ENCODE data around the gene ANO10.

The ANO10 gene

GRCh38 chr3:43647331-43648166 lies 25.7 kb upstream of the ANO10 start:
- no peaks in the 10 kb centered on the region for H3K36me3 ChIP-seq (ENCODE audit: control insufficient read depth, insufficient read depth, low read length)
- no peak overlapping the region for H3K27ac ChIP-seq (ENCODE audit: low read length)
- no peak for DNase-seq (ENCODE audit: low read depth, low spot score)
- no peaks in the 10 kb centered on the region for H3K9me3 ChIP-seq (ENCODE audit: control insufficient read depth, insufficient read depth, low read length)
- H3K4me3 ChIP-seq (ENCODE audit: low read length): no peak overlapping the region
- H3K4me1 ChIP-seq (ENCODE audit: control insufficient read depth, insufficient read depth, low read length): peaks cover 3% of the 10 kb centered on the region; the same call in 1 of the 2 replicates
- H3K27me3 ChIP-seq (ENCODE audit: control insufficient read depth, insufficient read depth, low read length): no peaks in the 10 kb centered on the region
- 100% methylated on average over 2 of the region's 6 CpGs for WGBS (ENCODE audit: insufficient coverage, insufficient read length)

DNA sequence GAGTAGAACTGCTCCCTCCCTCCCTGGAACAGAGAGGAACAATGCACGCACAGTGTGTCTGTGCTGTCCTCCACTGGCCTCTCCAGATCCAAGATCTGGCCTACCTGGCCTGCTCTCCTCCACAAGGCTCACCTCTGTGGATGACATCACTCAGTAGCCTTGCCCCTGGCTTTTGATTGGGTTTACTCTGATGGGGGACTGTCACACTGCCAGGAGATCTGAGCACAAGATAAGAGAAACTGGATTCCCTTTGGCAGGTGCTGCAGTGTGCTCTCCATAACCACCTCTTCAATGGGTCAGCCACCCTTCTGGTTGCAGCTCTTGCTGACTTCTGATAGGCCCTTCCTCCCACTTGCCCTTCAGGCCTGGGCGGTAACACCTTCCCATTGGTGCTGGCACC lies 22.6 kb upstream of the ANO10 start:
- peaks cover 2% of the 10 kb centered on the region; the same call in 1 of the 2 replicates for H3K4me1 ChIP-seq (ENCODE audit: control insufficient read depth, insufficient read depth, low read length)
- H3K4me3 ChIP-seq (ENCODE audit: low read length): no peak overlapping the region
- no peaks in the 10 kb centered on the region for H3K9me3 ChIP-seq (ENCODE audit: control insufficient read depth, insufficient read depth, low read length)
- no peak overlapping the region for H3K27ac ChIP-seq (ENCODE audit: low read length)
- H3K36me3 ChIP-seq (ENCODE audit: control insufficient read depth, insufficient read depth, low read length): no peaks in the 10 kb centered on the region
- no peak for DNase-seq (ENCODE audit: low read depth, low spot score)
- WGBS (ENCODE audit: insufficient coverage, insufficient read length): no CpG with 5 or more reads among the region's 2 CpGs
- no peaks in the 10 kb centered on the region for H3K27me3 ChIP-seq (ENCODE audit: control insufficient read depth, insufficient read depth, low read length)

DNA sequence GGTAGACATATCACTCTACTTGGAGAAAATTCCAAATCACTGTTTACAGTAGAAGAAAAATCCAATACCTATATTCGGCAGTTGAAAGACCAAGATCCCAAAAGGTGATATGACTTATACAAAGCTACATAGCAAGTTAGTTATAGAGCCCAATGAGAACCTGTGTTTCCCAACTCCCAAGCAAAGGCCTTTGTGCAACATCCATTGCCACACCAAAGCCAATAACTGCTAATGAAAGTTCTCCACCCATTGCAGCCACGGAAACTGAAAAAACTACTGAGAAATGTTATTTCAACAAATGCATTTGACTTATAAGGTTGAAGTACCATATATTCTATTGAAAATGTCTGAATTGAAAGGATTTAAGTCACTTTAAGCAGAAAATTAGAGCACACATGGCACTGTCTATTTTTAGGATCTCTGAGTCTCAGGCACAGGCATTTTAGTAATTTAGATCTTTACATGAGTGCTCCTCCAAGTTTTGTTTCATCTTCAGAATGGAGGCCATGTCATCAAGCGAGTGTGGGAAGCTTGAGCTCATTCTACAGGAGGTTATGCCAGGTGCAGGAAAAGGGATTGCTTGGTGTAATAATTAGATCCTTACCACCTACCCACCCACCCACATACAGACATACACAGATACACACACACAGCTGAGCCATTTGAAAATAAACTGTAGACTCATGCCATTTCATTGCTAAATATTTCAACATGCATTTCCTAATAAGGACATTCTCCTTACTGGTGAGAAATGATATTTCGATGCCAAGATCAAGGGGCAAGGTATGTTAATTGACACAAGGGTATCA lies 19.7 kb upstream of the ANO10 start:
- no peaks in the 10 kb centered on the region for H3K9me3 ChIP-seq (ENCODE audit: control insufficient read depth, insufficient read depth, low read length)
- H3K36me3 ChIP-seq (ENCODE audit: control insufficient read depth, insufficient read depth, low read length): no peaks in the 10 kb centered on the region
- H3K27me3 ChIP-seq (ENCODE audit: control insufficient read depth, insufficient read depth, low read length): no peaks in the 10 kb centered on the region
- WGBS (ENCODE audit: insufficient coverage, insufficient read length): no CpG with 5 or more reads among the region's 4 CpGs
- no peak overlapping the region for H3K27ac ChIP-seq (ENCODE audit: low read length)
- no peak for DNase-seq (ENCODE audit: low read depth, low spot score)
- H3K4me3 ChIP-seq (ENCODE audit: low read length): no peak overlapping the region
- H3K4me1 ChIP-seq (ENCODE audit: control insufficient read depth, insufficient read depth, low read length): no peaks in the 10 kb centered on the region

GRCh38 chr3:43640681-43641080 lies 18.9 kb upstream of the ANO10 start:
- Histone ChIP-seq H3K27ac (ENCODE audit: low read length) (no peak overlapping the region), H3K27me3 (ENCODE audit: control insufficient read depth, insufficient read depth, low read length) (no peaks in the 10 kb centered on the region), H3K36me3 (ENCODE audit: control insufficient read depth, insufficient read depth, low read length) (no peaks in the 10 kb centered on the region), H3K4me1 (ENCODE audit: control insufficient read depth, insufficient read depth, low read length) (no peaks in the 10 kb centered on the region), H3K9me3 (ENCODE audit: control insufficient read depth, insufficient read depth, low read length) (no peaks in the 10 kb centered on the region), H3K4me3 (ENCODE audit: low read length) (no peak overlapping the region)
- WGBS (ENCODE audit: insufficient coverage, insufficient read length): no CpG with 5 or more reads among the region's 3 CpGs
- DNase-seq (ENCODE audit: low read depth, low spot score): no peak

GRCh38 chr3:43638594-43639447 lies 17.0 kb upstream of the ANO10 start:
- no peaks in the 10 kb centered on the region for H3K4me1 ChIP-seq (ENCODE audit: control insufficient read depth, insufficient read depth, low read length)
- WGBS (ENCODE audit: insufficient coverage, insufficient read length): no CpG with 5 or more reads among the region's 9 CpGs
- H3K27ac ChIP-seq (ENCODE audit: low read length): no peak overlapping the region
- H3K27me3 ChIP-seq (ENCODE audit: control insufficient read depth, insufficient read depth, low read length): no peaks in the 10 kb centered on the region
- H3K36me3 ChIP-seq (ENCODE audit: control insufficient read depth, insufficient read depth, low read length): no peaks in the 10 kb centered on the region
- no peaks in the 10 kb centered on the region for H3K9me3 ChIP-seq (ENCODE audit: control insufficient read depth, insufficient read depth, low read length)
- no peak for DNase-seq (ENCODE audit: low read depth, low spot score)
- no peak overlapping the region for H3K4me3 ChIP-seq (ENCODE audit: low read length)

DNA sequence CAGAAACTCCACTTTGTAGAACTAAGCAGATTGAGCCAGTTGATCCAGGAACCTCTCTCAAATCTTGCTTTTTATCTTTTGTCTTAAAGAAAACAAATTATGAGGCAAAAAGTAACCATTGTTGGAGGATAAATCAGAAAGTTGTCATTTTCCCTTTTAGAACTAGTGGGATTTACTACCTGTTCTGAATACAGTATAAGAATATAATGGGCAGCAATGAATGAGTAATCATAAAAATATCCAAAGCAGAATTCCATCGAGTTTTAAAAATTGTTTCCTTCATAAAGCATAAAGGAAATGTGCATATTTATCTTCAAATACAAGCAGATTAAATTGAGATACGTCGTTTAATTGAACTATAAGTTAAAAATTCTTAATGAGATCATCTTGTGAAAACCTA lies 15.9 kb upstream of the ANO10 start:
- H3K4me1 ChIP-seq (ENCODE audit: control insufficient read depth, insufficient read depth, low read length): no peaks in the 10 kb centered on the region
- no peaks in the 10 kb centered on the region for H3K9me3 ChIP-seq (ENCODE audit: control insufficient read depth, insufficient read depth, low read length)
- H3K36me3 ChIP-seq (ENCODE audit: control insufficient read depth, insufficient read depth, low read length): no peaks in the 10 kb centered on the region
- H3K27me3 ChIP-seq (ENCODE audit: control insufficient read depth, insufficient read depth, low read length): no peaks in the 10 kb centered on the region
- H3K4me3 ChIP-seq (ENCODE audit: low read length): no peak overlapping the region
- H3K27ac ChIP-seq (ENCODE audit: low read length): no peak overlapping the region
- WGBS (ENCODE audit: insufficient coverage, insufficient read length): no CpG with 5 or more reads among the region's 3 CpGs
- no peak for DNase-seq (ENCODE audit: low read depth, low spot score)

DNA sequence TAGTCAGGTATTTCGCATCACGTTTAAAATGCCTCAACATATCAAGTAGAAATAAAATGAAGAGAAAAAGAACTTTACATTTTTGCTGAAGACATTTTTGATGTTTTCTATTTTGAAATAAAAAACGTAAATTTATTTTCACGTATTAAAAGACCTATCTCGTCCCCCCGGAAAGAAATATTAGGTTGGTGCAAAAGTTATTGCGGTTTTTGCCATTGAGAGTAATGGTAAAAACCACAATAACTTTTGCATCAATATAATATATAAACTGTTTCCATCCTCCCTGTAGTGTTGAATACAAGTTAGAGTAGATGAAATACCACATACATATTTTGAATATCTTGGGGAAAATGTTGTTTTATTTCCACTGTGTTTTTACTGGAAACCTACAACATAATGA lies 11.2 kb upstream of the ANO10 start:
- H3K36me3 ChIP-seq (ENCODE audit: control insufficient read depth, insufficient read depth, low read length): no peaks in the 10 kb centered on the region
- no peak overlapping the region for H3K27ac ChIP-seq (ENCODE audit: low read length)
- no CpG with 5 or more reads among the region's 7 CpGs for WGBS (ENCODE audit: insufficient coverage, insufficient read length)
- no peaks in the 10 kb centered on the region for H3K9me3 ChIP-seq (ENCODE audit: control insufficient read depth, insufficient read depth, low read length)
- no peak for DNase-seq (ENCODE audit: low read depth, low spot score)
- H3K4me3 ChIP-seq (ENCODE audit: low read length): no peak overlapping the region
- no peaks in the 10 kb centered on the region for H3K4me1 ChIP-seq (ENCODE audit: control insufficient read depth, insufficient read depth, low read length)
- H3K27me3 ChIP-seq (ENCODE audit: control insufficient read depth, insufficient read depth, low read length): no peaks in the 10 kb centered on the region

DNA sequence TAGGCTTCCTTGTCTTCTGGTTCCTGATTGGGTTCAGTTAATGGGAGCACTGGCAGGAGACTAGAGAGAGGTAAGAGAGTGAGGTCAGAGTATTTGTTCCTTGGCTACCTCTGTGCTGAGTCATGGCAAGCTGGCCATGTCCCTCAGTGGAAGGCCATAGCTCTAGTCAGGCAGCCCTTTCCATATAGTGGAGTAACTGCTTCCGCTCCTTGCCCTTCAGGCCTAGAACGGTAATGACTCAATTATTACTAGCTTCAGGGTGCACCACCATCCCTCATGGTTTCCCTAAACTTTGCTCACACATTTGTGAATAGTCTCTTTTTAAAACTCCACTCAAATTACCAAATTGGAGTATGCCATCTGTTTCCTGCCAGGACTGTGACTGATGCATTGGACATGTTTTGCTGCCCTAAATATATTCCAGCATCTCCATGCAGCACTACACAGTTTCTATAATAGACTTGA lies 10.5 kb upstream of the ANO10 start:
- Histone ChIP-seq H3K27me3 (ENCODE audit: control insufficient read depth, insufficient read depth, low read length) (no peaks in the 10 kb centered on the region), H3K4me3 (ENCODE audit: low read length) (no peak overlapping the region), H3K36me3 (ENCODE audit: control insufficient read depth, insufficient read depth, low read length) (no peaks in the 10 kb centered on the region), H3K9me3 (ENCODE audit: control insufficient read depth, insufficient read depth, low read length) (no peaks in the 10 kb centered on the region), H3K27ac (ENCODE audit: low read length) (no peak overlapping the region), H3K4me1 (ENCODE audit: control insufficient read depth, insufficient read depth, low read length) (no peaks in the 10 kb centered on the region)
- no CpG with 5 or more reads among the region's 2 CpGs for WGBS (ENCODE audit: insufficient coverage, insufficient read length)
- DNase-seq (ENCODE audit: low read depth, low spot score): no peak

- no peaks in the 10 kb centered on the region for H3K27me3 ChIP-seq (ENCODE audit: control insufficient read depth, insufficient read depth, low read length)
- H3K36me3 ChIP-seq (ENCODE audit: control insufficient read depth, insufficient read depth, low read length): no peaks in the 10 kb centered on the region
- DNase-seq (ENCODE audit: low read depth, low spot score): no peak
- H3K27ac ChIP-seq (ENCODE audit: low read length): no peak overlapping the region
- no peaks in the 10 kb centered on the region for H3K9me3 ChIP-seq (ENCODE audit: control insufficient read depth, insufficient read depth, low read length)
- no peak overlapping the region for H3K4me3 ChIP-seq (ENCODE audit: low read length)
- WGBS (ENCODE audit: insufficient coverage, insufficient read length): no CpG with 5 or more reads among the region's 1 CpG
- H3K4me1 ChIP-seq (ENCODE audit: control insufficient read depth, insufficient read depth, low read length): no peaks in the 10 kb centered on the region
Measured at GRCh38 chr3:43629741-43630140, 7.9 kb upstream of the ANO10 start.

- Histone ChIP-seq H3K4me1 (ENCODE audit: control insufficient read depth, insufficient read depth, low read length) (no peaks in the 10 kb centered on the region), H3K9me3 (ENCODE audit: control insufficient read depth, insufficient read depth, low read length) (no peaks in the 10 kb centered on the region), H3K36me3 (ENCODE audit: control insufficient read depth, insufficient read depth, low read length) (no peaks in the 10 kb centered on the region), H3K4me3 (ENCODE audit: low read length) (no peak overlapping the region), H3K27me3 (ENCODE audit: control insufficient read depth, insufficient read depth, low read length) (no peaks in the 10 kb centered on the region), H3K27ac (ENCODE audit: low read length) (no peak overlapping the region)
- no peak for DNase-seq (ENCODE audit: low read depth, low spot score)
Measured at GRCh38 chr3:43629257-43629656, 7.4 kb upstream of the ANO10 start.
